Measurements from ENCODE around the gene TSNAXIP1.

The TSNAXIP1 gene

GRCh38 chr16:67841198-67841815 lies 34.6 kb downstream of the TSNAXIP1 start:
- in situ Hi-C loops (cut with MboI; ENCODE audit: low sequenced_read_pairs, unreplicated experiment) = no loop called here
- TF ChIP-seq, protein P1, sequence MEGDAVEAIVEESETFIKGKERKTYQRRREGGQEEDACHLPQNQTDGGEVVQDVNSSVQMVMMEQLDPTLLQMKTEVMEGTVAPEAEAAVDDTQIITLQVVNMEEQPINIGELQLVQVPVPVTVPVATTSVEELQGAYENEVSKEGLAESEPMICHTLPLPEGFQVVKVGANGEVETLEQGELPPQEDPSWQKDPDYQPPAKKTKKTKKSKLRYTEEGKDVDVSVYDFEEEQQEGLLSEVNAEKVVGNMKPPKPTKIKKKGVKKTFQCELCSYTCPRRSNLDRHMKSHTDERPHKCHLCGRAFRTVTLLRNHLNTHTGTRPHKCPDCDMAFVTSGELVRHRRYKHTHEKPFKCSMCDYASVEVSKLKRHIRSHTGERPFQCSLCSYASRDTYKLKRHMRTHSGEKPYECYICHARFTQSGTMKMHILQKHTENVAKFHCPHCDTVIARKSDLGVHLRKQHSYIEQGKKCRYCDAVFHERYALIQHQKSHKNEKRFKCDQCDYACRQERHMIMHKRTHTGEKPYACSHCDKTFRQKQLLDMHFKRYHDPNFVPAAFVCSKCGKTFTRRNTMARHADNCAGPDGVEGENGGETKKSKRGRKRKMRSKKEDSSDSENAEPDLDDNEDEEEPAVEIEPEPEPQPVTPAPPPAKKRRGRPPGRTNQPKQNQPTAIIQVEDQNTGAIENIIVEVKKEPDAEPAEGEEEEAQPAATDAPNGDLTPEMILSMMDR (IDR thresholded peaks at IDR 0.05; ENCODE audit: borderline replicate concordance, control extremely low read depth, extremely low read depth, insufficient read depth, missing control alignments) = no peak

DNA sequence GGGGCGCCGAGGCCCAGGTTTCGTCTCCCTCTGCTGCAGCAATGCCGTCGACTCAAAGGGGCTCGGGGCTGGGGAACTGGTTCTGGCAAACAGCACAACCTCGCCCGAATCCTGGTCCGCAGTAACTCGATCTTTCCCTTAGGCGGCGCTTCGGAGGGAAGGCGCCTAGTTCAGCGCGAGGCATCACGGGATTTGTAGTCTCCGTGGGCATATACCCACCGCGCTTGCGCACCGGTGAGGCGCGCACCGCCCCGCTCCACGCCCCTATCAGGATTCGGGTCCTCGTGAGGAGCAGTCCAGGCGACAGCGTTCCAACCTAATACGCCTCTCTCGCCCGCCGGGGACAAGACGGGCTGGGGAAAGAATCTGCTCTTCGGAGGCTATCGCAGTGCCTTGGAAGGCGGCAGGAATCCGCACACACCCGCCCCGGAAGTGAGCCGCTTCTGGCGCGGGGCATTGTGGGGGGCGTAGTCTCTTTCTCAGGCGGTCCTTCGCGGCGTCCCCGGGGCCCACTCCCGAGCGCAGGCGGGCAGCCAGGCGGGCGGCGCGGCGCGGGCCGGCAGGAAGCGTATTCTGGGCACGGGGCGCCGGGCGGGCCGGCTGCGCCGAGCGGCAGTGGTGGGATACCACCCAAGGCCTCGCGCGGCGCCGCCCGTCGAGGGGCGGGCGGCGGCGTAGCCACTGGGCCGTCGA lies 35.3 kb downstream of the TSNAXIP1 start, which contains the start of gene THAP11:
THAP11 (plus strand) TSS at position 505 of the 693 bp plus-strand sequence. CDS start 235 bp downstream, outside the sequence.
- TF ChIP-seq, protein P1 (IDR thresholded peaks at IDR 0.05; ENCODE audit: borderline replicate concordance, control extremely low read depth, extremely low read depth, insufficient read depth, missing control alignments) = peak; percentile 94
- in situ Hi-C loops (cut with MboI; ENCODE audit: low sequenced_read_pairs, unreplicated experiment) = no loop called here
- DNase-seq (ENCODE audit: low spot score) = peak; percentile 93

More at GRCh38 chr16:67841198-67841815, 34.6 kb downstream of the TSNAXIP1 start:
- no peak for DNase-seq (ENCODE audit: low spot score)

- DNase-seq (ENCODE audit: low spot score) = peak; percentile 54
- in situ Hi-C loops (cut with MboI; ENCODE audit: low sequenced_read_pairs, unreplicated experiment) = no loop called here
- TF ChIP-seq, protein P1 (IDR thresholded peaks at IDR 0.05; ENCODE audit: borderline replicate concordance, control extremely low read depth, extremely low read depth, insufficient read depth, missing control alignments) = peak; percentile 50
Measured at GRCh38 chr16:67842509-67843342, 36.0 kb downstream of the TSNAXIP1 start.

GRCh38 chr16:67843343-67843765 lies 36.7 kb downstream of the TSNAXIP1 start:
- DNase-seq (ENCODE audit: low spot score) = no peak
- in situ Hi-C loops (cut with MboI; ENCODE audit: low sequenced_read_pairs, unreplicated experiment) = no loop called here
- TF ChIP-seq, protein P1 (IDR thresholded peaks at IDR 0.05; ENCODE audit: borderline replicate concordance, control extremely low read depth, extremely low read depth, insufficient read depth, missing control alignments) = no peak

- TF ChIP-seq, protein P1 (IDR thresholded peaks at IDR 0.05; ENCODE audit: borderline replicate concordance, control extremely low read depth, extremely low read depth, insufficient read depth, missing control alignments) = no peak
- DNase-seq (ENCODE audit: low spot score) = no peak
- in situ Hi-C loops (cut with MboI; ENCODE audit: low sequenced_read_pairs, unreplicated experiment) = no loop called here
Measured at GRCh38 chr16:67844497-67844896, 37.8 kb downstream of the TSNAXIP1 start.
